ENCODE measurements around the gene ARRB2. TPM values are rescaled to one million over a fixed set of nuclear protein-coding genes. Genes with fewer than 3 reads are reported as not detected.
A peak's percentile ranks its signal among the peaks of the same experiment; 100 is the strongest.

The ARRB2 gene
- polyA plus RNA-seq (2011; rRNA removed) (73.1 and 74.9 TPM in 2 replicates), polyA plus RNA-seq (2017; fragmentation: RNase III; extraction: RNeasy Plus Mini Kit Qiagen cat#74134 plus additional on column Dnase treatment) (61.0 to 68.2 TPM (median 67.8 TPM) in 3 replicates), polyA minus RNA-seq (2011; rRNA and poly(A)+ RNA removed) (66.9 and 67.5 TPM in 2 replicates)
- 90.8 and 96.8 TPM in 2 replicates for polyA plus RNA-seq (2012; cell fraction: cytosol; rRNA removed)
- 107 and 116 TPM in 2 replicates for polyA plus RNA-seq (2012; cell fraction: nucleus; rRNA removed)

- Histone ChIP-seq H3K27ac (peak within 1 kb of the TSS; percentile 94), H3K9me3 (no peaks in the 10 kb centered on the region), H3K4me3 (peak within 1 kb of the TSS; percentile 83), H3K4me2 (peak within 1 kb of the TSS; percentile 99), H3K4me1 (peaks cover 27% of the 10 kb centered on the region)
- FAIRE-seq = peak; percentile 99
- ATAC-seq = peak; percentile 91
- TF ChIP-seq BCL3 (IDR thresholded peaks at IDR 0.05) (0 out of 3 replicates have a peak, but pooled peaks have one; percentile 22), FOXS1 (CRISPR knock-in tag; IDR thresholded peaks at IDR 0.05) (no peak), MAX (IDR thresholded peaks at IDR 0.05) (peak; percentile 94), FOSL2 (IDR thresholded peaks at IDR 0.05) (no peak), FOSL2 (CRISPR knock-in tag; IDR thresholded peaks at IDR 0.05) (peak; percentile 48), POLR2A (IDR thresholded peaks at IDR 0.05; ENCODE audit: low read length) (peak; percentile 74), E2F6 (IDR thresholded peaks at IDR 0.05; ENCODE audit: borderline replicate concordance, low read depth) (peak; percentile 4), CTCF (IDR thresholded peaks at IDR 0.05) (peak; percentile 88), USF2 (IDR thresholded peaks at IDR 0.05) (peak; percentile 70), KDM5A (IDR thresholded peaks at IDR 0.05) (0 out of 2 replicates have a peak, but pooled peaks have one; percentile 39), RAD21 (conservative IDR thresholded peaks at IDR 0.05 in 1 of 2, IDR thresholded peaks at IDR 0.05 in 1 of 2) (peak; percentile 91 to 94), BHLHE40 (IDR thresholded peaks at IDR 0.05; ENCODE audit: low read depth, low read length) (peak; percentile 72), SMC3 (IDR thresholded peaks at IDR 0.05) (peak; percentile 96), HOXB13 (CRISPR knock-in tag; IDR thresholded peaks at IDR 0.05; ENCODE audit: low read depth) (no peak), ESRRA (IDR thresholded peaks at IDR 0.05; ENCODE audit: borderline replicate concordance, low read length) (no peak), MAZ (IDR thresholded peaks at IDR 0.05; ENCODE audit: borderline replicate concordance, low read depth, low read length) (peak; percentile 91), NPAS2 (CRISPR knock-in tag; IDR thresholded peaks at IDR 0.05; ENCODE audit: borderline replicate concordance) (no peak), JUN (IDR thresholded peaks at IDR 0.05) (peak in 1 of 2 experiments; percentile 63; a peak in 3 of 5 replicates)
- ChIA-PET POLR2A (interaction anchor here (0.6 to 2.3 kb wide), 11 partner anchors 9 to 257 kb away, joined by 3 to 25 read pairs (median 7); partner anchors contain the start of genes MED11, PFN1, PSMB6 and RNF167), CTCF (interaction anchor here (0.6 to 9.1 kb wide), 47 partner anchors 9 to 1716 kb away, joined by 3 to 108 read pairs (median 5); partner anchors contain the start of genes C17orf107, CHRNE, CXCL16 and GLTPD2)
- under 1% methylated on average over 32 of the region's 67 CpGs for WGBS (ENCODE audit: missing lambda C conversion rate)
- peak; percentile 99 to 100 for DNase-seq (ENCODE audit: low read depth in 1 of 2, low spot score in 1 of 2)
Observed at GRCh38 chr17:4709794-4710692, at the start of gene ARRB2. TSS of gene ARRB2 (plus strand) at chr17:4710632. CDS start at chr17:4710722, 90 bp downstream.

- Histone ChIP-seq H3K27ac (no peak overlapping the region), H3K4me3 (no peak overlapping the region), H3K4me1 (no peaks in the 10 kb centered on the region), H3K9me3 (no peaks in the 10 kb centered on the region), H3K4me2 (no peak overlapping the region)
- ChIA-PET POLR2A (no interaction called here), CTCF (interaction anchor here (0.7 to 1.8 kb wide), 3 partner anchors 16 to 37 kb away, joined by 3 to 5 read pairs (median 4); no protein-coding TSS in a partner anchor)
- FAIRE-seq = no peak
- DNase-seq (ENCODE audit: low read depth in 1 of 2, low spot score in 1 of 2) = no peak
- no peak for ATAC-seq
- WGBS (ENCODE audit: missing lambda C conversion rate) = 71% methylated on average over 8 of the region's 8 CpGs
- TF ChIP-seq NPAS2 (CRISPR knock-in tag; IDR thresholded peaks at IDR 0.05; ENCODE audit: borderline replicate concordance) (no peak), HMGXB4 (CRISPR knock-in tag; IDR thresholded peaks at IDR 0.05; ENCODE audit: borderline replicate concordance) (no peak), USF2 (IDR thresholded peaks at IDR 0.05) (no peak), MYC (IDR thresholded peaks at IDR 0.05; ENCODE audit: borderline replicate concordance, low read length) (no peak), FOSB (CRISPR knock-in tag; IDR thresholded peaks at IDR 0.05) (no peak), POLR2A (IDR thresholded peaks at IDR 0.05; ENCODE audit: low read length) (no peak), ZFP36 (IDR thresholded peaks at IDR 0.05; ENCODE audit: borderline replicate concordance, partially characterized antibody) (no peak), RAD21 (conservative IDR thresholded peaks at IDR 0.05 in 1 of 2, IDR thresholded peaks at IDR 0.05 in 1 of 2) (no peak), RFX5 (IDR thresholded peaks at IDR 0.05) (no peak), E2F6 (IDR thresholded peaks at IDR 0.05; ENCODE audit: borderline replicate concordance, low read depth) (no peak), EP300 (IDR thresholded peaks at IDR 0.05) (no peak)
Observed at GRCh38 chr17:4663711-4664110, 46.7 kb upstream of the ARRB2 start.
